H1 (cell line): ENCODE results near the gene TUNAR. TPM values are rescaled to one million over a fixed set of nuclear protein-coding genes. Genes with fewer than 3 reads are reported as not detected.

Source experiments
- CTCF ChIA-PET: fragments of 300-600 bp; sonication (Branson Sonifier 250); formaldehyde crosslinking; loops from one replicate; lab custom pipeline; 2021; ENCODE audit not compliant: partially characterized antibody; lab: Charles Lee
- POLR2A ChIA-PET: fragments of 300-600 bp; sonication (Branson Sonifier 250); formaldehyde crosslinking; loops from one replicate; lab custom pipeline; 2021; ENCODE audit warnings: inconsistent platforms; ENCODE audit not compliant: partially characterized antibody; lab: Charles Lee
- DNase-seq, 2 experiments: peaks; one replicate each; pipeline versions ENCODE4 v3.0.0 to v3.0.0-alpha.2; 2010 to 2022; ENCODE audit warnings: low spot score in 2 of 2, low read depth in 1 of 2, mixed read lengths in 1 of 2
- FAIRE-seq: peaks from 2 replicates; lab custom pipeline; 2011; peaks lifted over from hg19 to GRCh38; lab: Jason Lieb, UNC
- H2AFZ ChIP-seq: 2 replicates; pipeline ENCODE4 v1.8.1; 2012; ENCODE audit warnings: low read length, inconsistent platforms
- H2AK5ac ChIP-seq: 2 replicates; pipeline ENCODE4 v1.6.1; 2013; ENCODE audit warnings: low read depth, low read length
- H2BK120ac ChIP-seq: replicated peaks from 2 replicates; pipeline ENCODE3; 2013; ENCODE audit warnings: low read depth, low read length, inconsistent platforms
- H2BK12ac ChIP-seq: 2 replicates; pipeline ENCODE4 v1.6.1; 2013; ENCODE audit warnings: low read depth, low read length
- H2BK15ac ChIP-seq: 2 replicates; pipeline ENCODE4 v1.6.1; 2013; ENCODE audit warnings: low read length
- H2BK20ac ChIP-seq: 2 replicates; pipeline ENCODE4 v1.6.1; 2013; ENCODE audit warnings: low read length
- H2BK5ac ChIP-seq: 2 replicates; pipeline ENCODE4 v1.6.1; 2013; ENCODE audit warnings: low read depth, low read length
- H3K14ac ChIP-seq: 2 replicates; pipeline ENCODE4 v1.6.1; 2013; ENCODE audit warnings: inconsistent platforms; ENCODE audit not compliant: insufficient read length
- H3K18ac ChIP-seq: 2 replicates; pipeline ENCODE4 v1.6.1; 2013; ENCODE audit warnings: low read length; ENCODE audit errors: extremely low read depth
- H3K23ac ChIP-seq: 2 replicates; pipeline ENCODE4 v1.6.1; 2013; ENCODE audit warnings: inconsistent platforms; ENCODE audit not compliant: insufficient read length
- H3K23me2 ChIP-seq: 2 replicates; pipeline ENCODE4 v1.6.1; 2013; ENCODE audit warnings: low read depth, low read length
- H3K27ac ChIP-seq: 2 replicates; pipeline ENCODE4 v1.6.1; 2011; ENCODE audit warnings: low read depth, low read length, inconsistent platforms
- H3K27me3 ChIP-seq, 4 experiments: replicated peaks in 1 of 4; 1 replicate in 1 of 4; 2 replicates in 3 of 4; pipeline versions ENCODE4 v1.6.1 to v1.8.1; 2011 to 2013; ENCODE audit warnings: low read length in 3 of 4, mild to moderate bottlenecking in 3 of 4, inconsistent platforms in 2 of 4, mixed read lengths in 2 of 4, moderate library complexity in 1 of 4; ENCODE audit not compliant: control insufficient read depth in 3 of 4, insufficient read depth in 3 of 4; ENCODE audit errors: extremely low read depth in 1 of 4
- H3K36me3 ChIP-seq, 4 experiments: 2 replicates each; pipeline versions ENCODE4 v1.6.1 to v1.8.1; 2011 to 2013; ENCODE audit warnings: mild to moderate bottlenecking in 4 of 4, low read length in 3 of 4, moderate library complexity in 2 of 4, control low read depth in 1 of 4, inconsistent platforms in 1 of 4; ENCODE audit not compliant: insufficient read depth in 4 of 4, control insufficient read depth in 2 of 4
- H3K4ac ChIP-seq: replicated peaks from 2 replicates; pipeline ENCODE3; 2013; ENCODE audit warnings: low read length, low read depth, mixed read lengths, inconsistent platforms; ENCODE audit not compliant: insufficient read length
- H3K4me1 ChIP-seq, 4 experiments: replicated peaks in 1 of 4; 1 replicate in 1 of 4; 2 replicates in 3 of 4; pipeline versions ENCODE4 v1.6.1 to v1.8.1; 2011 to 2013; ENCODE audit warnings: low read length in 3 of 4, inconsistent platforms in 2 of 4, mixed read lengths in 1 of 4; ENCODE audit not compliant: insufficient read depth in 4 of 4, control insufficient read depth in 3 of 4
- H3K4me2 ChIP-seq, 2 experiments: 2 replicates each; pipeline versions ENCODE4 v1.6.1 to v1.8.1; 2011 to 2013; ENCODE audit warnings: low read depth in 2 of 2, low read length in 2 of 2, control low read depth in 1 of 2, inconsistent platforms in 1 of 2, mild to moderate bottlenecking in 1 of 2; ENCODE audit not compliant: insufficient read depth in 1 of 2
- H3K4me3 ChIP-seq, 4 experiments: fragments of 200-600, 300-600 bp in 1 of 4; sonication (generic), shearing (Covaris generic), sonication (Bioruptor Twin) in 1 of 4; 2 replicates each; pipeline versions ENCODE4 v1.5.1 to v1.8.1; 2011 to 2016; ENCODE audit warnings: low read length in 4 of 4, low read depth in 3 of 4, control low read depth in 2 of 4, inconsistent platforms in 2 of 4, mild to moderate bottlenecking in 2 of 4, mixed read lengths in 1 of 4, moderate library complexity in 1 of 4; ENCODE audit not compliant: insufficient read depth in 2 of 4; ENCODE audit errors: extremely low read depth in 1 of 4
- H3K56ac ChIP-seq: replicated peaks from 2 replicates; pipeline ENCODE3; 2013; ENCODE audit warnings: low read depth, mild to moderate bottlenecking, mixed read lengths, low read length, inconsistent platforms; ENCODE audit not compliant: insufficient read length
- H3K79me1 ChIP-seq: 2 replicates; pipeline ENCODE4 v1.6.1; 2013; ENCODE audit warnings: low read depth, low read length, control low read depth
- H3K79me2 ChIP-seq, 2 experiments: 2 replicates each; pipeline versions ENCODE4 v1.6.1 to v1.8.1; 2012 to 2013; ENCODE audit warnings: low read length in 2 of 2, mild to moderate bottlenecking in 2 of 2, inconsistent platforms in 1 of 2; ENCODE audit not compliant: insufficient read depth in 2 of 2, control insufficient read depth in 1 of 2
- H3K9ac ChIP-seq, 4 experiments: replicated peaks in 1 of 4; 1 replicate in 1 of 4; 2 replicates in 3 of 4; pipeline versions ENCODE4 v1.6.1 to v1.8.1; 2011 to 2013; ENCODE audit warnings: low read depth in 3 of 4, low read length in 3 of 4, control low read depth in 2 of 4, mild to moderate bottlenecking in 2 of 4, moderate library complexity in 2 of 4, inconsistent platforms in 1 of 4; ENCODE audit errors: extremely low read depth in 1 of 4
- H3K9me3 ChIP-seq, 2 experiments: 2 replicates each; pipeline versions ENCODE4 v1.6.1 to v1.8.1; 2012 to 2013; ENCODE audit warnings: mild to moderate bottlenecking in 2 of 2, moderate library complexity in 2 of 2, control low read depth in 1 of 2, inconsistent platforms in 1 of 2, low read depth in 1 of 2, low read length in 1 of 2, mixed read lengths in 1 of 2; ENCODE audit not compliant: insufficient read depth in 2 of 2
- H4K20me1 ChIP-seq, 2 experiments: replicated peaks in 1 of 2; 2 replicates each; pipeline versions ENCODE3 to v1.8.1; 2011 to 2013; ENCODE audit warnings: inconsistent platforms in 2 of 2, low read length in 2 of 2, mild to moderate bottlenecking in 1 of 2; ENCODE audit not compliant: insufficient read depth in 2 of 2, control insufficient read depth in 1 of 2
- H4K5ac ChIP-seq: 2 replicates; pipeline ENCODE4 v1.6.1; 2013; ENCODE audit warnings: low read length, low read depth, mixed read lengths, inconsistent platforms; ENCODE audit not compliant: insufficient read length
- H4K8ac ChIP-seq: 2 replicates; pipeline ENCODE4 v1.8.0; 2013; ENCODE audit warnings: mild to moderate bottlenecking, moderate library complexity, low read length, inconsistent platforms; ENCODE audit not compliant: insufficient read depth; ENCODE audit errors: extremely low read depth
- H4K91ac ChIP-seq: replicated peaks from 2 replicates; pipeline ENCODE3; 2013; ENCODE audit warnings: low read length, mixed read lengths, inconsistent platforms; ENCODE audit not compliant: insufficient read length
- CTCF ChIP-seq, 3 experiments: IDR thresholded peaks; 1 replicate in 2 of 3; 2 replicates in 1 of 3; pipeline versions ENCODE4 v1.5.1 to v1.6.1; 2011; ENCODE audit warnings: low read length in 3 of 3, mild to moderate bottlenecking in 3 of 3, inconsistent platforms in 2 of 3, low read depth in 1 of 3, moderate library complexity in 1 of 3; ENCODE audit not compliant: insufficient read depth in 1 of 3; ENCODE audit errors: control extremely low read depth in 1 of 3
- EGR1 ChIP-seq: IDR thresholded peaks from 2 replicates; pipeline ENCODE4 v1.6.1; 2011; ENCODE audit warnings: low read depth, low read length, borderline replicate concordance
- EZH2 ChIP-seq: fragments of 200-600 bp; sonication (generic); IDR thresholded peaks from 2 replicates; pipeline ENCODE4 v1.7.1; 2012; ENCODE audit warnings: low read depth, mild to moderate bottlenecking, moderate library complexity, low read length, inconsistent platforms; ENCODE audit not compliant: severe bottlenecking
- MAX ChIP-seq: IDR thresholded peaks from 2 replicates; pipeline ENCODE4 v1.6.1; 2012; ENCODE audit warnings: inconsistent platforms
- YY1 ChIP-seq: IDR thresholded peaks from 2 replicates; pipeline ENCODE4 v1.6.1; 2011; ENCODE audit warnings: low read depth, mild to moderate bottlenecking, low read length
- WGBS, 2 experiments: shearing (Covaris generic) in 1 of 2; methylation state at CpG; one replicate each; pipeline versions ENCODE4 v1.1.6 to v1.1.7; 2013 to 2015; ENCODE audit warnings: low lambda C conversion rate in 2 of 2, mixed read lengths in 2 of 2, inconsistent platforms in 1 of 2, low coverage in 1 of 2, missing lambda C conversion rate in 1 of 2; ENCODE audit not compliant: insufficient replicate concordance in 2 of 2, insufficient coverage in 1 of 2, insufficient read length in 1 of 2; ENCODE audit errors: extremely low coverage in 1 of 2, missing lambda C conversion rate in 1 of 2; 5-methylcytosine and 5-hydroxymethylcytosine counted together
- polyA plus RNA-seq, 7 experiments: library from polyadenylated mRNA; depleted of rRNA in 3 of 7; stranded (reverse) in 5 of 7; unstranded in 2 of 7; fragments of >200 nt in 5 of 7; fragments of 200-250 nt in 2 of 7; gene quantifications; 1 replicate in 5 of 7; 2 replicates in 1 of 7; 4 replicates in 1 of 7; pipeline versions ENCODE4 v1.2.1 to v1.2.3, GENCODE V29; 2011 to 2013; ENCODE audit warnings: missing spikeins in 2 of 7, mixed read lengths in 2 of 7
- total RNA-seq: library from RNA; stranded (reverse); fragmentation: NEBNext Ultra II Directional; extraction: Animal tissue kit (Norgen Biotek cat#: 25700); gene quantifications from 2 replicates; pipeline ENCODE4 v1.2.1, GENCODE V29; 2021
- TF ChIP-seq, protein P1 (sequence below): IDR thresholded peaks from 2 replicates; pipeline ENCODE4 v1.6.1; 2011; ENCODE audit warnings: low read depth, mild to moderate bottlenecking, low read length; ENCODE audit not compliant: insufficient read depth

TUNAR gene
- total and polyA plus RNA-seq, 2 of the 8 experiments (the other 6 are each of a cell fraction or from before 2014, with no cell fraction given): 12.8 to 63.9 TPM

DNA sequence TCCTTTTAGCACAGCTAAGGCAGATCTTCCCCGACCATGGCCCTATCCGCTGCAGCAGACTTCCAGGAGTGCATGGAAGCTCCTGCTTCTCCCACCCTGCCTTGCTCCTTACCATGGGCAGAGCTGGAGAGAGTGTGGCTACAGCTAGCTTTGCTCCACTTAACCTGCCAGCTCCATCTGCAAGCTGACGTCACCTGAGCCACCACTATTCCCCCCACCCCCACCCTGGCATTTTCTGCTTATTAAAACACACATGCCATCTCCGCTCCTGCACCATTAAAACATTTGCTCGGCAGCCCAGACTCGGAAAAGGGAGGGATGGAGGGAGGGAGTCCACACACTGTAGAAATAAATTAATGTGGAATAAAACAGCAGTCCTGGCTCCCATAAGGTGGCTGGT, 67.8 kb downstream of the TUNAR start:
- peak overlapping the region; percentile 94; the same call in 1 of the 2 replicates for H2BK12ac ChIP-seq
- peak overlapping the region; percentile 26; the same call in 1 of the 2 replicates for H3K18ac ChIP-seq
- H4K20me1 ChIP-seq: no peaks in the 10 kb centered on the region
- peak overlapping the region; percentile 23 for H4K5ac ChIP-seq
- no peaks in the 10 kb centered on the region for H3K79me2 ChIP-seq
- H3K23me2 ChIP-seq: no peaks in the 10 kb centered on the region
- peaks cover 0 to 16% (median 9%) of the 10 kb centered on the region in 4 experiments; a peak in 5 of 7 replicates for H3K4me1 ChIP-seq
- H2BK120ac ChIP-seq: peak overlapping the region; percentile 59
- H2AK5ac ChIP-seq: peak overlapping the region; percentile 43; the same call in 1 of the 2 replicates
- H3K27me3 ChIP-seq: no peaks in the 10 kb centered on the region
- 97% methylated on average over 4 of the region's 6 CpGs; no CpG with 5 or more reads in 1 of the 2 experiments for WGBS, 2 experiments
- no peak overlapping the region for H3K9ac ChIP-seq
- no peak overlapping the region for H3K14ac ChIP-seq
- H4K91ac ChIP-seq: peak overlapping the region; percentile 89
- no peak overlapping the region for H3K27ac ChIP-seq
- H3K4me2 ChIP-seq: no peak overlapping the region
- POLR2A ChIA-PET: interaction anchor here (0.6 to 2.8 kb wide), 5 partner anchors 9 to 737 kb away, joined by 3 to 9 read pairs (median 4); no protein-coding TSS in a partner anchor
- H3K4me3 ChIP-seq: no peak overlapping the region
- H2BK5ac ChIP-seq: peak overlapping the region; percentile 69; the same call in 1 of the 2 replicates
- H3K4ac ChIP-seq: peak overlapping the region; percentile 30
- no peak overlapping the region for H2AFZ ChIP-seq
- TF ChIP-seq EZH2: no peak
- no peak for TF ChIP-seq CTCF (IDR thresholded peaks at IDR 0.05; ENCODE audit: control extremely low read depth in 1 of 3, insufficient read depth in 1 of 3, low read depth in 1 of 3, low read length in 3 of 3)
- TF ChIP-seq EGR1: no peak
- no peak for TF ChIP-seq MAX
- no peak for TF ChIP-seq YY1
- TF ChIP-seq, protein P1, sequence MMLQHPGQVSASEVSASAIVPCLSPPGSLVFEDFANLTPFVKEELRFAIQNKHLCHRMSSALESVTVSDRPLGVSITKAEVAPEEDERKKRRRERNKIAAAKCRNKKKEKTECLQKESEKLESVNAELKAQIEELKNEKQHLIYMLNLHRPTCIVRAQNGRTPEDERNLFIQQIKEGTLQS: no peak
- H3K23ac ChIP-seq: no peak overlapping the region
- no peaks in the 10 kb centered on the region for H3K79me1 ChIP-seq
- peaks cover 11 to 19% of the 10 kb centered on the region in 2 experiments for H3K9me3 ChIP-seq
- no peak for FAIRE-seq
- no peaks in the 10 kb centered on the region; a peak in 1 of 8 replicates for H3K36me3 ChIP-seq
- H2BK20ac ChIP-seq: peak overlapping the region; percentile 99; the same call in 1 of the 2 replicates
- H3K56ac ChIP-seq: no peak overlapping the region
- H4K8ac ChIP-seq: peak overlapping the region; percentile 28; the same call in 1 of the 2 replicates
- no peak for DNase-seq
- CTCF ChIA-PET: interaction anchor here (1.1 to 2.9 kb wide), 9 partner anchors 9 to 170 kb away, joined by 3 to 11 read pairs (median 5); no protein-coding TSS in a partner anchor
- no peak overlapping the region for H2BK15ac ChIP-seq
